ENCODE results near the gene MTNR1B.

Gene MTNR1B

DNA sequence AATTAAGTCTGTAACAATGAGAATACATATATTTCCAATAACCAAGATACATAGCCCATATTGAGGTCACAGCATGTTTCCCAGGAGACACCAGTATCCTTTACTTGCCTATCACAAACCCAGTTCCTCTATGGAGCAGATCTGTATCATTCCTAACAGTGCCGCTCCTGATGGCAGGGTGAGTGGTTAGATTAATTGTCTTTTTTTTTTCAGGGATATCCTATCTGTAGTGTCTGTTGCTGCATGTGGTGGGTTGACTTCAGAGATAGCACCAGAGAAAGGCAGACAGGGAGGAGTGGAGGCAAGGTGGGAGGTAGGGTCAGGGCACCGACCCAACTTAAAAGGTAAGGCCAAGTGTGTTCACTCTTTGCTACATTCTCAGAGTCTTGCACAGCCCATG lies 2.8 kb downstream of the MTNR1B start:
- POLR2A ChIA-PET = no interaction called here
- TF ChIP-seq, protein P1, sequence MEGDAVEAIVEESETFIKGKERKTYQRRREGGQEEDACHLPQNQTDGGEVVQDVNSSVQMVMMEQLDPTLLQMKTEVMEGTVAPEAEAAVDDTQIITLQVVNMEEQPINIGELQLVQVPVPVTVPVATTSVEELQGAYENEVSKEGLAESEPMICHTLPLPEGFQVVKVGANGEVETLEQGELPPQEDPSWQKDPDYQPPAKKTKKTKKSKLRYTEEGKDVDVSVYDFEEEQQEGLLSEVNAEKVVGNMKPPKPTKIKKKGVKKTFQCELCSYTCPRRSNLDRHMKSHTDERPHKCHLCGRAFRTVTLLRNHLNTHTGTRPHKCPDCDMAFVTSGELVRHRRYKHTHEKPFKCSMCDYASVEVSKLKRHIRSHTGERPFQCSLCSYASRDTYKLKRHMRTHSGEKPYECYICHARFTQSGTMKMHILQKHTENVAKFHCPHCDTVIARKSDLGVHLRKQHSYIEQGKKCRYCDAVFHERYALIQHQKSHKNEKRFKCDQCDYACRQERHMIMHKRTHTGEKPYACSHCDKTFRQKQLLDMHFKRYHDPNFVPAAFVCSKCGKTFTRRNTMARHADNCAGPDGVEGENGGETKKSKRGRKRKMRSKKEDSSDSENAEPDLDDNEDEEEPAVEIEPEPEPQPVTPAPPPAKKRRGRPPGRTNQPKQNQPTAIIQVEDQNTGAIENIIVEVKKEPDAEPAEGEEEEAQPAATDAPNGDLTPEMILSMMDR (IDR thresholded peaks at IDR 0.05; ENCODE audit: control extremely low read depth, extremely low read depth, low read depth, missing control alignments) = no peak
- CTCF ChIA-PET = no interaction called here
- no peak for DNase-seq (ENCODE audit: extremely low spot score)

DNA sequence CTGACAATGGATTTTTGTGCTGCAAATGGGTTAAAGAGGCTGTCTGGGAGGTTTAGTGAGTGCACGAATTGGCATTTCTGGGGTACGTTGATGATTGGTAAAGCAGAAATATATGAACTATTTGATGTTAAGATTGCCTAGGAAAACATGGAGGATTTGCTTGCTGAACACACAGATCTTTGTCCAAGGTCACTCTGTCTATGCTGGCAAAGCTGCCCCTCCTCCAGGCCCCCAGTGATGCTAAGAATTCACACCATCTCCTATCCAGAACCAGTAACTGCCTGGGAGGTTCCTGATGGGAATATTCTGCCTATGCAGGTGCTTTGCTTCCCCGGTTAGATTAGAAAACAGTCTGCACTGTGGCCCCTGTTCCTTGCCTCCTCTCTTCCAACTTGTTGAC lies 5.8 kb downstream of the MTNR1B start:
- ChIA-PET POLR2A (no interaction called here), CTCF (interaction anchor here (1.4 to 4.1 kb wide), 2 partner anchors 12 to 34 kb away, joined by 4 to 13 read pairs; no protein-coding TSS in a partner anchor)
- no peak for DNase-seq (ENCODE audit: extremely low spot score)
- TF ChIP-seq, protein P1 (IDR thresholded peaks at IDR 0.05; ENCODE audit: control extremely low read depth, extremely low read depth, low read depth, missing control alignments) = no peak

DNA sequence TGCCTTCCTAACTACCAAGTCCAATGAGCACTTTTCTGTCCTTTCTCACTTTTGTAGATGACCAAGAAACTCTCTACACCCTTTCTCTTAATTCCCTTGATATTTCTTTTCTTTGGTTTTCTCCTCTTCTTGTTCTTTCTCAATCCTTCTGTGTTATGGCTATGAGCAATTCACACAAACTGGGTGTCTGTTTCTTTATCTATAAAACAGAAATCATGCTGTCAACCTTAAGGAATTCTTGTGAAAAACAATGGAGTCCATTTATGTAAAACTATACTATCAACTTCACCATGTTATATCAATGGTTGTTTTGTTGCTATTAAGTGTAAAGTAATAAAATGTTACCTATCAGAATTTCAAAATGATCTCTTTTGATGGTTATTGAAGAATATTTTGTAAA lies 7.2 kb downstream of the MTNR1B start:
- ChIA-PET POLR2A (no interaction called here), CTCF (interaction anchor here (1.4 to 4.1 kb wide), 2 partner anchors 13 to 35 kb away, joined by 4 to 13 read pairs; no protein-coding TSS in a partner anchor)
- TF ChIP-seq, protein P1 (IDR thresholded peaks at IDR 0.05; ENCODE audit: control extremely low read depth, extremely low read depth, low read depth, missing control alignments) = no peak
- DNase-seq (ENCODE audit: extremely low spot score) = no peak

DNA sequence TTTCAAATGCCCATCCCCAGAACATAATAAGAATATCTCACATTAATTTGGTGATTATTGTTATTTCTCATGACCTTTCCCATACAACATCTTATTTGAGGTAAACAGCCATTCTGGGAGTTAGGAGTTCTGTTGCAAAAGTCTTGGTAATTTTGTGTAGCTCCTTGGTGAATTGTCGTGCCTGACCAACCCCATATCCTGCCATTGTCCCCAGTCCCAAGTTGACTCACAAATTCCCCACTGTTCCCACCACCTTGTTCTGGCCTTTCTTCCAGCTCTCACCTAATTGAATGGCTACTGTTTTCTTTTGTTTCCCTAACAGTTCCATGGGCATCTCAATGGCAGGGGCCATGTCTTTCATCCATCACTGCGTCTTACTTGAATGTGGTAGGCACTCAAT lies 8.0 kb downstream of the MTNR1B start:
- ChIA-PET CTCF (interaction anchor here (2.2 to 4.1 kb wide), 2 partner anchors 12 to 36 kb away, joined by 9 to 13 read pairs; no protein-coding TSS in a partner anchor), POLR2A (no interaction called here)
- no peak for DNase-seq (ENCODE audit: extremely low spot score)
- TF ChIP-seq, protein P1 (IDR thresholded peaks at IDR 0.05; ENCODE audit: control extremely low read depth, extremely low read depth, low read depth, missing control alignments) = no peak

DNA sequence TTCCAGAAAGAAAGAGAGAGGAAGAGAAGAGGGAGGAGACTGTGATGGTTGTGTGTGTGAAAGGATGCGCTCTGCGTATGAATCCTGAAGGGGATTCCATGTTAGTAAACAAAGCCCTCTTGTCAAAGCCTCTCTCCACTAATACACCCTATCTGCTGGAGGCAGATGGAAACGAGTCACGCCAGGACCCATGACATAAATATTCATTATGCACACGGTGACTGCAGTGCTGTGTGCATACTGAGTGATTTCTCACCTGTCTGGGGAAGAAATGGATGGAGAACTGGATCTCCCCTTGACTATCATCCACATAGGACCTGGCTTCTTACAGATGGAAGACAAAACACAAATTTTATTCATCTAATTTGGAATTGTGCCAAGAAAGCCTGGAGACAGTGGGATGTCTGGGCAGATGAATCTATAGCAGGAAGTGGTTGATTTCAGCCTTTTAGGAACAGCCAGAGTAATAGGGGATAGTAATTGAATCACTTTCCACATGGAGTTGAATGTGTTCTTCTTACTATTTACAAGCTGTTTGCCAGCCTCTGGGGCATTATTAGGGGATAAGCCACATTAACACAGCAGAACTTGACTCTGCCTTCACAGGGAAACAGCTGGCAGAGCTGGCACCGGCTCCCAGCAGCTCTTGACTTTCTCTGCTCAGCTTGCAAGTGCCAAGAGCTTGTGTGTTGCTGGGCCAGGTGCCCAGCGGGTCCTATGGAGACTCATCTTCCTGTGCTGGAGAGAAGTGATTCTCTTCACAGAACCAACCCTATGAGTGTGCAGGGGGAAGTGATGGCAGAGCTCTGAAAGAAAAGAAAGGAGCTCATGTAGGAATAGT lies 9.0 kb downstream of the MTNR1B start:
- DNase-seq (ENCODE audit: extremely low spot score) = no peak
- TF ChIP-seq, protein P1 (IDR thresholded peaks at IDR 0.05; ENCODE audit: control extremely low read depth, extremely low read depth, low read depth, missing control alignments) = no peak
- ChIA-PET CTCF (interaction anchor here (2.2 to 4.1 kb wide), 2 partner anchors 14 to 37 kb away, joined by 9 to 13 read pairs; no protein-coding TSS in a partner anchor), POLR2A (no interaction called here)

DNA sequence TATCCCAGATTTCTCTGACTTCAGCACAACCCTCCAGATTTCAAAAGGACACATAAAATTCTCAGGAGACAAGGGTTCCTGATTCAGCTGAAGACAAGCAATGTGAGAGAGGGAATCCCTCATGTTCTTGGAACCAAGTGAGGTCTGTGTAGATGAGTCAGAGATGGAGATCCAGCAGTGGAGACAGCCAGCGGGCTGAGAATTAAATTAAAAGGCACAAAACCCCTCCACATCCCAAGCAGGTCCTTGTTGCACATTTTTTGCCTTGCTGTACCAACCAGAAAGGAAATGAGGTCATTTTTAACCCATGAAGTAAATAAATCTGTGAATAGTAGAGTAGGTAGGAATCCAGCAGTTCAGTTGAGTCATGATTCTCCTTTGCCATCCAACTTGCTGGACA lies 9.7 kb downstream of the MTNR1B start:
- ChIA-PET POLR2A (no interaction called here), CTCF (interaction anchor here (2.2 to 4.1 kb wide), 2 partner anchors 14 to 37 kb away, joined by 9 to 13 read pairs; no protein-coding TSS in a partner anchor)
- TF ChIP-seq, protein P1 (IDR thresholded peaks at IDR 0.05; ENCODE audit: control extremely low read depth, extremely low read depth, low read depth, missing control alignments) = no peak
- DNase-seq (ENCODE audit: extremely low spot score) = no peak
